ENCODE measurements around the gene INPPL1.

DNA sequence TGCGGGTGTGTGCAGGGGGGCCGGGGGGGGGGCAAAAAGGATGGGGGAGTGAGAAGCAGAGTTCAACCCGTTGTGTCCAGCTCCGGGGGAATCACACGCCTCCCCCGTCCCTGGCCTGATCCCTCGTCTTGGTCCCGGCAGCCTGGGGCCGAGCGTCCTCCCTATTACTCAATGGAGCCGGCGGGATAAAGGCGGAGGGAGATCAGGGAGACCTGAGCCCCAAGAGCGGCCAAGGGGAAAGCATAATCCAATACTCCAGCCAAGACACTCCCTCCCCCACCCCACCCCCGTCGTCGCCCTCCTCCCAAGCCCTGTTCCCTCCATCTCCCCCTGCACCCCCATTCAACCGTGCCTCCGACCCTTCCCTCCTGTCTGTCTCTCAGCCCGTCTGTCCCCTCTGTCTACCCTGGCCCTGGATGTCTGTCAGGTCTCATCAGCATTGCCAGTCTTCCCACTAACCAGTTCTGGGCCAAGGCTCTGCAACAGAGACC, 16.8 kb downstream of the INPPL1 start:
- TF ChIP-seq POLR2AphosphoS5 (IDR thresholded peaks at IDR 0.05) (no peak), POLR2A (IDR thresholded peaks at IDR 0.05) (no peak)
- TF ChIP-seq, protein P1, sequence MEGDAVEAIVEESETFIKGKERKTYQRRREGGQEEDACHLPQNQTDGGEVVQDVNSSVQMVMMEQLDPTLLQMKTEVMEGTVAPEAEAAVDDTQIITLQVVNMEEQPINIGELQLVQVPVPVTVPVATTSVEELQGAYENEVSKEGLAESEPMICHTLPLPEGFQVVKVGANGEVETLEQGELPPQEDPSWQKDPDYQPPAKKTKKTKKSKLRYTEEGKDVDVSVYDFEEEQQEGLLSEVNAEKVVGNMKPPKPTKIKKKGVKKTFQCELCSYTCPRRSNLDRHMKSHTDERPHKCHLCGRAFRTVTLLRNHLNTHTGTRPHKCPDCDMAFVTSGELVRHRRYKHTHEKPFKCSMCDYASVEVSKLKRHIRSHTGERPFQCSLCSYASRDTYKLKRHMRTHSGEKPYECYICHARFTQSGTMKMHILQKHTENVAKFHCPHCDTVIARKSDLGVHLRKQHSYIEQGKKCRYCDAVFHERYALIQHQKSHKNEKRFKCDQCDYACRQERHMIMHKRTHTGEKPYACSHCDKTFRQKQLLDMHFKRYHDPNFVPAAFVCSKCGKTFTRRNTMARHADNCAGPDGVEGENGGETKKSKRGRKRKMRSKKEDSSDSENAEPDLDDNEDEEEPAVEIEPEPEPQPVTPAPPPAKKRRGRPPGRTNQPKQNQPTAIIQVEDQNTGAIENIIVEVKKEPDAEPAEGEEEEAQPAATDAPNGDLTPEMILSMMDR (IDR thresholded peaks at IDR 0.05): no peak

All from prostate gland (tissue), 2 donors.